ENCODE results near the gene COQ4. TPM values are rescaled to one million over a fixed set of nuclear protein-coding genes. Genes with fewer than 3 reads are reported as not detected.

COQ4 gene
- total RNA-seq, 1 experiment from 2014 or later, result 34.0 TPM

- Mint-ChIP-seq H3K27ac (ENCODE audit: unreplicated experiment) (no peak overlapping the region), H3K27me3 (ENCODE audit: unreplicated experiment) (no peaks in the 10 kb centered on the region), H3K4me3 (ENCODE audit: low read depth, unreplicated experiment) (no peak overlapping the region), H3K9me3 (ENCODE audit: low read depth, unreplicated experiment) (no peaks in the 10 kb centered on the region), H3K36me3 (ENCODE audit: insufficient read depth, unreplicated experiment) (peaks cover 14% of the 10 kb centered on the region), H3K4me1 (ENCODE audit: low read depth, unreplicated experiment) (peaks cover 16% of the 10 kb centered on the region)
- no TSS peak for BruUV-seq (replicated peaks)
- TF ChIP-seq CTCF (IDR thresholded peaks at IDR 0.05; ENCODE audit: unreplicated experiment), result no peak
- DNase-seq, result no peak
- intact Hi-C loops (cut with micrococcal nuclease; ENCODE audit: unreplicated experiment), result no loop called here
- CTCF ChIA-PET, result no interaction called here
These were observed 42.9 kb downstream of the COQ4 start for GRCh38 chr9:128365525-128365924.

DNA sequence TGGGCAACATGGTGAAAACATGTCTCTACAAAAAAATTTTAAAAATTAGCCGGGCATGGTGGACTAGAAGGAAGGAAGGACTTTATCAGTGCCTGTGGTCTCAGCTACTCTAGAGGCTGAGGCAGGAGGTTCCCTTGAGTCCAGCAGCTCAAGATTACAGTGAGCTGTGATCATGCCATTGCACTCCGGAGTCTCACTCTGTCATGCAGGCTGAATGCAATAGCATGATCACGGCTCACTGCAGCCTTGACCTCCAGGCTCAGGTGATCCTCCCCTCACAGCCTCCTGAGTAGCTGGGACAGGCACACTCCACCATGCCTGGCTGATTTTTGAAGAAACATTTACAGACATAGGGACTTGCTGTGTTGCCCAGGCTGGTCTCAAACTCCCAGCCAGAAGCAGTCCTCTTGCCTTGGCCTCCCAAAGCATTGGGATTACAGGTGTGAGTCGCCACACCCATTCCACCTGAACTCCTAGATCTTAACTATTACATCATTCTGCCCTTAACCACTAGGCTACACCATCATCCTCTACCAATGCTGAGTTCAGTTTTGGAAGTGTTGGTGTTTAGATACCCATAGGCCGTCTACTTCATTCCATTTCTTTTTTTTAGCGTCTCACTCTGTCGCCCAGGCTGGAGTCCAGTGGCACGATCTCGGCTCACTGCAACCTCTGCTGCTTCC is 46.5 kb downstream of the COQ4 start:
- Mint-ChIP-seq H3K27ac (ENCODE audit: unreplicated experiment) (no peak overlapping the region), H3K27me3 (ENCODE audit: unreplicated experiment) (no peaks in the 10 kb centered on the region)

GRCh38 chr9:128370367-128370751 is 47.7 kb downstream of the COQ4 start:
- intact Hi-C loops (cut with micrococcal nuclease; ENCODE audit: unreplicated experiment), result no loop called here
- DNase-seq, result no peak

More for the DNA sequence above, 46.5 kb downstream of the COQ4 start:
- BruUV-seq (replicated peaks), result no TSS peak
- Mint-ChIP-seq H3K4me1 (ENCODE audit: low read depth, unreplicated experiment) (peaks cover 32% of the 10 kb centered on the region), H3K9me3 (ENCODE audit: low read depth, unreplicated experiment) (no peaks in the 10 kb centered on the region), H3K4me3 (ENCODE audit: low read depth, unreplicated experiment) (no peak overlapping the region), H3K36me3 (ENCODE audit: insufficient read depth, unreplicated experiment) (peaks cover 22% of the 10 kb centered on the region)
- intact Hi-C loops (cut with micrococcal nuclease; ENCODE audit: unreplicated experiment), result no loop called here
- CTCF ChIA-PET, result interaction anchor here (2.7 kb wide), 1 partner anchor 7 kb away, joined by 8 read pairs; no protein-coding TSS in a partner anchor
- DNase-seq, result no peak
- TF ChIP-seq CTCF (IDR thresholded peaks at IDR 0.05; ENCODE audit: unreplicated experiment), result no peak

More at GRCh38 chr9:128370367-128370751, 47.7 kb downstream of the COQ4 start:
- no peak for TF ChIP-seq CTCF (IDR thresholded peaks at IDR 0.05; ENCODE audit: unreplicated experiment)
- no TSS peak for BruUV-seq (replicated peaks)
- Mint-ChIP-seq H3K4me1 (ENCODE audit: low read depth, unreplicated experiment) (peaks cover 32% of the 10 kb centered on the region), H3K4me3 (ENCODE audit: low read depth, unreplicated experiment) (peak overlapping the region; percentile 79), H3K9me3 (ENCODE audit: low read depth, unreplicated experiment) (no peaks in the 10 kb centered on the region), H3K27me3 (ENCODE audit: unreplicated experiment) (no peaks in the 10 kb centered on the region), H3K27ac (ENCODE audit: unreplicated experiment) (peak overlapping the region; percentile 95), H3K36me3 (ENCODE audit: insufficient read depth, unreplicated experiment) (peaks cover 22% of the 10 kb centered on the region)
- CTCF ChIA-PET, result interaction anchor here (2.7 kb wide), 1 partner anchor 8 kb away, joined by 8 read pairs; no protein-coding TSS in a partner anchor

All from Calu3 (cell line).